ENCODE results near the gene DNAH6.

- TF ChIP-seq CTCF (IDR thresholded peaks at IDR 0.05), result no peak
- TF ChIP-seq POLR2A (IDR thresholded peaks at IDR 0.05), result no peak
These were observed 334.2 kb downstream of the DNAH6 start for GRCh38 chr2:84850471-84850870.
